Esophagus squamous epithelium (tissue), 5 donors: Measurements from ENCODE around the gene RET. TPM values are rescaled to one million over a fixed set of nuclear protein-coding genes. Genes with fewer than 3 reads are reported as not detected.

Experiments
- DNase-seq: peaks from one replicate; lab custom pipeline; 2025; lab: John Stamatoyannopoulos, UW
- H3K27ac ChIP-seq, 4 donors: fragments of 200-600 bp; sonication (generic); one replicate each; pipeline ENCODE4 v1.5.1; 2016 to 2019; ENCODE audit warnings: mild to moderate bottlenecking in 1 of 4
- H3K27me3 ChIP-seq, 4 donors: fragments of 200-600 bp; sonication (generic); 1 replicate in 3 of 4; 2 replicates in 1 of 4; pipeline versions ENCODE4 v1.5.1 to v1.6.0; 2017 to 2021; ENCODE audit warnings: antibody characterized with exemption in 1 of 4
- H3K36me3 ChIP-seq, 3 donors: fragments of 200-600 bp; sonication (generic); one replicate each; pipeline ENCODE4 v1.5.1; 2016 to 2019
- H3K4me1 ChIP-seq, 3 donors: fragments of 200-600 bp; sonication (generic); one replicate each; pipeline ENCODE4 v1.5.1; 2017 to 2019
- H3K4me3 ChIP-seq, 4 donors: fragments of 200-600 bp; sonication (generic); 1 replicate in 3 of 4; 2 replicates in 1 of 4; pipeline ENCODE4 v1.5.1; 2016 to 2019; ENCODE audit warnings: mild to moderate bottlenecking in 2 of 4, moderate library complexity in 1 of 4
- H3K9me3 ChIP-seq, 3 donors: fragments of 200-600 bp; sonication (generic); one replicate each; pipeline ENCODE4 v1.5.1; 2016 to 2019
- POLR2A ChIP-seq, 4 donors: fragments of 450-650 bp; IDR thresholded peaks; one replicate each; pipeline ENCODE4 v1.6.1; 2017; ENCODE audit warnings: antibody characterized with exemption in 4 of 4, mild to moderate bottlenecking in 4 of 4, moderate library complexity in 3 of 4
- WGBS, 2 donors: methylation state at CpG; one replicate each; pipeline ENCODE4 v1.1.5; 2018; 5-methylcytosine and 5-hydroxymethylcytosine counted together
- intact Hi-C: fragments of 100-400 bp; cut with DNase I; formaldehyde crosslinking; loops from one replicate; pipeline ENCODE4 v1.15.0; 2022
- total RNA-seq, 4 donors: library from RNA; depleted of rRNA; stranded (reverse); fragments of >200 nt; gene quantifications; one replicate each; pipeline ENCODE4 v1.1.0, GENCODE V29; 2016
- TF ChIP-seq, protein P1 (sequence below), 6 experiments: fragments of 450-650 bp in 4 of 6; fragments of 200-600 bp in 2 of 6; sonication (generic) in 2 of 6; IDR thresholded peaks; one replicate each; pipeline ENCODE4 v1.5.1; 2016 to 2019; ENCODE audit warnings: antibody characterized with exemption in 6 of 6, mild to moderate bottlenecking in 4 of 6, moderate library complexity in 4 of 6
- donor health status: DM: yes; HTN: yes; CAD: no.

RET gene
- total RNA-seq, 4 donors from 2014 or later: 0.04 to 0.19 (median 0.11) TPM

DNA sequence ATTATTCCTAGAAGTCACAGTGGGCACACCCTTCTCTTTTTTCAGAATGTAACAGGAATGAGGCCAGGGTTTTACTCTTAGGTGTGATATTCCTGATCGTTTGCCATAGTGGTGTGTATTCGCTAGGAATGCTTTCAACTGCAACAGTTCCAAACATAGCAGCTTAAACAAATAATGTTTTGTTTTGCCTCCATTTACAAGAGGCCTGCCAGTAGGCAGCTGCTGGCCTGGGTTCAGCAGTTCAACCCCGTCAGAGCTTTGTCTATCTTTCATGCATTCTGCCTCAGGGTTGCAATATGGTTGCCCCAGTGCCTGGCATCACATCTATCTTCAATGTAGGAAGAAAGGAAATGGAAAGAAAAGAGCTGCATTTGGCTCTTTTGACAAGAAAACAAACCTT is 21.7 kb upstream of the RET start:
- 38 to 55% methylated on average over 3 of the region's 3 CpGs for WGBS, 2 donors
- Histone ChIP-seq H3K4me1 (no peaks in the 10 kb centered on the region), H3K36me3 (no peaks in the 10 kb centered on the region), H3K27me3 (peaks cover 0 to 26% (median 0%) of the 10 kb centered on the region in 4 donors), H3K9me3 (no peaks in the 10 kb centered on the region), H3K27ac (no peak overlapping the region), H3K4me3 (no peak overlapping the region)
- DNase-seq: no peak
- TF ChIP-seq POLR2A (IDR thresholded peaks at IDR 0.05): no peak
- TF ChIP-seq, protein P1, sequence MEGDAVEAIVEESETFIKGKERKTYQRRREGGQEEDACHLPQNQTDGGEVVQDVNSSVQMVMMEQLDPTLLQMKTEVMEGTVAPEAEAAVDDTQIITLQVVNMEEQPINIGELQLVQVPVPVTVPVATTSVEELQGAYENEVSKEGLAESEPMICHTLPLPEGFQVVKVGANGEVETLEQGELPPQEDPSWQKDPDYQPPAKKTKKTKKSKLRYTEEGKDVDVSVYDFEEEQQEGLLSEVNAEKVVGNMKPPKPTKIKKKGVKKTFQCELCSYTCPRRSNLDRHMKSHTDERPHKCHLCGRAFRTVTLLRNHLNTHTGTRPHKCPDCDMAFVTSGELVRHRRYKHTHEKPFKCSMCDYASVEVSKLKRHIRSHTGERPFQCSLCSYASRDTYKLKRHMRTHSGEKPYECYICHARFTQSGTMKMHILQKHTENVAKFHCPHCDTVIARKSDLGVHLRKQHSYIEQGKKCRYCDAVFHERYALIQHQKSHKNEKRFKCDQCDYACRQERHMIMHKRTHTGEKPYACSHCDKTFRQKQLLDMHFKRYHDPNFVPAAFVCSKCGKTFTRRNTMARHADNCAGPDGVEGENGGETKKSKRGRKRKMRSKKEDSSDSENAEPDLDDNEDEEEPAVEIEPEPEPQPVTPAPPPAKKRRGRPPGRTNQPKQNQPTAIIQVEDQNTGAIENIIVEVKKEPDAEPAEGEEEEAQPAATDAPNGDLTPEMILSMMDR (IDR thresholded peaks at IDR 0.05): no peak
- intact Hi-C loops: no loop called here

DNA sequence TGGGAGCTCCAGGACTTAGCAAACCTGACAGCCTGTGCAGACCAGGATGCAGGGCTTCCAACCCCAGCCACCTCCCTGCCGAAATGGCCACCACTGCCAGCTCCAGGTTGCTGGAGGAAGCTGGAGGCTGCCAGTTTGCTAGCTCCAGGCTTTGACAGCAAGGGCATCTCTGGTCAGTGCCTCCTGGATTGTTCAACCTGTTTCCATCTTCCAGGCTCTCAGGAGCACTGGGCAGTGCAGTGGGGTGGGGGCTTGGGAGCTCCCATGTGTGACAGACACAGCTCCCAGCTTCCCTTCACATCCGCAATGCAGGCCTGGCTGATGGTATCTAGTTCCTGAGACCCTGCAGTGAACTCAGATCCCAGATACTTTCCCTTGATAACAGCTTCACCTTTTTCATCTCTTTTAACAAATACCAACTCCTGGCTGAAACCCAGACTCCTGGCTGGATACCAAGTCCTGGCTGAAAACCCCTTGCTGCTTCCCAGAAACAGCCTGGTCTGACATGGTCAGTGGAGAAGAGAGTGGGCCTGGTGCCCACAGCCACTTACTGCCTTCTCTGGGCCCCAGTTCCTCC is 20.8 kb upstream of the RET start:
- Histone ChIP-seq H3K9me3 (no peaks in the 10 kb centered on the region), H3K36me3 (no peaks in the 10 kb centered on the region), H3K27ac (no peak overlapping the region), H3K4me3 (no peak overlapping the region), H3K4me1 (no peaks in the 10 kb centered on the region), H3K27me3 (peaks cover 0 to 30% (median 0%) of the 10 kb centered on the region in 4 donors)
- DNase-seq: no peak
- intact Hi-C loops: no loop called here
- no peak for TF ChIP-seq POLR2A (IDR thresholded peaks at IDR 0.05)
- TF ChIP-seq, protein P1 (IDR thresholded peaks at IDR 0.05): no peak
- WGBS, 2 donors: 100% methylated on average over 1 of the region's 2 CpGs; no CpG with 5 or more reads in 1 of the 2 donors

DNA sequence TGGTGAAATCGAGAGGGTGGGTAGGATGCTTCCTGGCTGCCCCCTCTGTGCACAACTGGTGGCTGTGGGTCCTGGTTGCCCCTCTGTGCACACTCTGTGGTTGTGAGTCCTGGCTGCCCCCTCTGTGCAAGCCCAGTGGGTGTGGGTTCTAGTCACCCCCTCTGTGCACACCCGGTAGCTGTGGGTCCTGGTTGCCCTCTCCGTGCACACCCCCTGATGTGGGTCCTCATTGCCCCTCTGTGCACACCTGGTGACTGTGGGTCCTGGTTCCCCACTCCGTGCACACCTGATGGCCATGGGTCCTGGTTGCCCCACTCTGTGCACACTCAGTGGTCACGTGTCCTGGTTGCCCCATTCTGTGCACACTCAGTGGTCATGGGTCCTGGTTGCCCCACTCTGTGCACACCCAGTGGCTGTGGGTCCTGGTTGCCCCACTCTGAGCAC is 20.3 kb upstream of the RET start:
- H3K27me3 ChIP-seq: peaks cover 0 to 35% (median 0%) of the 10 kb centered on the region in 4 donors
- TF ChIP-seq, protein P1 (IDR thresholded peaks at IDR 0.05): no peak
- TF ChIP-seq POLR2A (IDR thresholded peaks at IDR 0.05): no peak
- H3K27ac ChIP-seq: no peak overlapping the region
- H3K9me3 ChIP-seq: no peaks in the 10 kb centered on the region
- H3K36me3 ChIP-seq: no peaks in the 10 kb centered on the region
- DNase-seq: no peak
- no peak overlapping the region for H3K4me3 ChIP-seq
- WGBS, 2 donors: 78 to 81% methylated on average over 4 to 5 of the region's 5 CpGs
- intact Hi-C loops: no loop called here
- no peaks in the 10 kb centered on the region for H3K4me1 ChIP-seq

DNA sequence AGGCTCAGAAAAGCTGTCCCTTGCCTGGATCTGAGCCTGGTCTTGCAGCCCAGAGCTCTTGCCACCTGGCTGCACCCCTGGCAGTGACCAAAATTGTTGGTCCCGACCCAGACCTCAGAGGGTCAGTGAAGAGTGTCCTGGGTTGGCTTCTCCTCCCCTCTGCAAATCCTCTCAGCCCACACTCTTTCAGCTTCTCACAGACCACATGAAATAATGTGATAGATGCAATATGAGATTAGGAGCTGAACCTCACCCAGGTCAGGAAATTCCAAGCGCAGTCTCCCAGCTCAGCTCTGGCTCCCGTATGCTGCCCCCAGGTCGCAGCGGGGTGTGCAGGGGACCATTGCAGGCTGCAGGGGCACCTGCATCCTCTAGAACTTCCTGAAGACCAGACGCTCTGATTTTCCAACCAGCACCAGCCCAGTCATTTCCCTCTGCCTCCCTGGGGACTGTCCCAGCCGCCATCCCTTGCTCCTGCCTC is 19.6 kb upstream of the RET start:
- Histone ChIP-seq H3K36me3 (no peaks in the 10 kb centered on the region), H3K27ac (no peak overlapping the region), H3K4me3 (no peak overlapping the region), H3K27me3 (peaks cover 0 to 37% (median 0%) of the 10 kb centered on the region in 4 donors), H3K9me3 (no peaks in the 10 kb centered on the region), H3K4me1 (no peaks in the 10 kb centered on the region)
- TF ChIP-seq, protein P1 (IDR thresholded peaks at IDR 0.05): no peak
- TF ChIP-seq POLR2A (IDR thresholded peaks at IDR 0.05): no peak
- WGBS, 2 donors: 35 to 68% methylated on average over 2 to 6 of the region's 7 CpGs
- intact Hi-C loops: no loop called here
- DNase-seq: no peak

DNA sequence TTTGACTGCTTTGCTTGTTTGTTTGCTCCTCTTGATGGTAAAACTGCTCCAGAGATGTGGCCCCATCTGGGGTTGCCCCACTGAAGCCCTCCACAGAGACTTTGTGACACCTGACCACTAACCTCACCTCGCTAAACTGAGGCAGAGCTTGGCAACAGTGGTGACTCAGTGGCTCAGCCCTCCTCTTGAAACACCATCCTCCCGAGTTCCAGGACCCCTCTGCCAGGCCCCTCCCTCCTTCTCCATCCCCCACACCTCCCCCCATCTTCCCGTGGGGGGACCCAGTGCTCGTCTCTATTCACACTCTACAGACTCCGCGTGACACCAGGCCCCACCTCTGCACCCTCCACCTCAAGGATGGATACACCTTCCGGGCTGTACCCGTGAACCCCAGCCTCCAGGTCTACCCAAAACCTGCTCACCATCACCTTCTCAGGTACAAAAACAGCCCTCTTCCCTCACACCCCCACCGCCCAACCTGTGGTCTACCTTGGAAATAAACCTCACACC is 19.0 kb upstream of the RET start:
- WGBS, 2 donors: 78 to 82% methylated on average over 9 of the region's 9 CpGs
- Histone ChIP-seq H3K27me3 (peaks cover 0 to 37% (median 0%) of the 10 kb centered on the region in 4 donors), H3K4me3 (no peak overlapping the region), H3K4me1 (no peaks in the 10 kb centered on the region), H3K9me3 (no peaks in the 10 kb centered on the region), H3K27ac (no peak overlapping the region), H3K36me3 (no peaks in the 10 kb centered on the region)
- TF ChIP-seq, protein P1 (IDR thresholded peaks at IDR 0.05): no peak
- TF ChIP-seq POLR2A (IDR thresholded peaks at IDR 0.05): no peak
- intact Hi-C loops: no loop called here
- DNase-seq: no peak
